Aorta (tissue), 5 donors: ENCODE results near the gene TMCO6. TPM values are rescaled to one million over a fixed set of nuclear protein-coding genes. Genes with fewer than 3 reads are reported as not detected.
"Not testable (repeated sequence)": the region's sequence is repeated elsewhere in the genome, so short reads cannot be mapped to it uniquely, and the experiment has no call there.

Source experiments
- ATAC-seq: fragments of 200-7000 bp; cut with Tn5 transposase; one replicate; pipeline ENCODE4 v1.9.1; 2022; ENCODE audit warnings: moderate library complexity; ENCODE audit not compliant: low FRiP score
- DNase-seq, 2 donors: peaks; one replicate each; pipeline ENCODE4 v3.0.0-alpha.2; 2020
- H3K27ac ChIP-seq, 2 donors: one replicate each; pipeline ENCODE4 v1.5.1; 2013; ENCODE audit warnings: low read length in 2 of 2, mild to moderate bottlenecking in 2 of 2, moderate library complexity in 2 of 2, control low read depth in 1 of 2, inconsistent platforms in 1 of 2, low read depth in 1 of 2
- H3K27me3 ChIP-seq, 2 donors: one replicate each; pipeline ENCODE4 v1.6.1; 2013; ENCODE audit warnings: control low read depth in 1 of 2, low read length in 1 of 2, mild to moderate bottlenecking in 1 of 2, moderate library complexity in 1 of 2; ENCODE audit not compliant: insufficient read depth in 2 of 2, control insufficient read depth in 1 of 2
- H3K36me3 ChIP-seq, 2 donors: one replicate each; pipeline ENCODE4 v1.6.1; 2013; ENCODE audit warnings: control low read depth in 1 of 2, low read length in 1 of 2, mild to moderate bottlenecking in 1 of 2; ENCODE audit not compliant: insufficient read depth in 2 of 2, control insufficient read depth in 1 of 2
- H3K4me1 ChIP-seq, 2 donors: one replicate each; pipeline ENCODE4 v1.6.1; 2013; ENCODE audit warnings: low read length in 2 of 2, control low read depth in 1 of 2, mild to moderate bottlenecking in 1 of 2, moderate library complexity in 1 of 2; ENCODE audit not compliant: insufficient read depth in 2 of 2, control insufficient read depth in 1 of 2
- H3K4me3 ChIP-seq, 2 donors: one replicate each; pipeline ENCODE4 v1.5.1; 2013; ENCODE audit warnings: low read length in 2 of 2, control low read depth in 1 of 2, mild to moderate bottlenecking in 1 of 2
- H3K9me3 ChIP-seq: one replicate; pipeline ENCODE4 v1.6.1; 2013; ENCODE audit warnings: mild to moderate bottlenecking, low read length; ENCODE audit not compliant: control insufficient read depth
- WGBS, 2 donors: extraction: QIAGEN DNeasy Blood & Tissue Kit; methylation state at CpG; one replicate each; pipeline ENCODE4 v1.1.7; 2013; 5-methylcytosine and 5-hydroxymethylcytosine counted together
- intact Hi-C, 2 donors: fragments of 100-400 bp; cut with DNase I; formaldehyde crosslinking; loops; one replicate each; pipeline versions ENCODE4 v1.14.2 to v1.15.0; 2022
- polyA plus RNA-seq, 2 donors: library from polyadenylated mRNA; stranded (reverse); fragments of 200-250 nt; gene quantifications; one replicate each; pipeline ENCODE4 v1.2.3, GENCODE V29; 2013
- total RNA-seq, 2 donors: library from RNA; stranded (reverse); fragmentation: NEBNext Ultra II Directional; extraction: Animal tissue kit (Norgen Biotek cat#: 25700); gene quantifications; one replicate each; pipeline ENCODE4 v1.2.1, GENCODE V29; 2021
- donor health status: healthy with polysubstance abuse.
- donor health status: Bipolar disorder and iron deficiency.
- donor health status: DM: no; HTN: no; CAD: no.
- donor health status: DM: no; HTN: no; CAD: no.
- donor health status: DM: yes; HTN: yes; CAD: no.

Gene TMCO6
- total and polyA plus RNA-seq, 4 donors, result 2.9 to 11.9 (median 9.0) TPM

GRCh38 chr5:140632366-140633020, 6.8 kb upstream of the TMCO6 start:
- 0% methylated on average over 51 of the region's 51 CpGs for WGBS, 2 donors
- Histone ChIP-seq H3K4me1 (no peaks in the 10 kb centered on the region), H3K27ac (no peak overlapping the region), H3K9me3 (no peaks in the 10 kb centered on the region), H3K36me3 (no peaks in the 10 kb centered on the region), H3K4me3 (peak overlapping the region; percentile 15 to 28), H3K27me3 (no peaks in the 10 kb centered on the region)
- intact Hi-C loops, result loop anchor here in 1 of 2 donors (2.0 kb wide), 1 partner anchor 66 kb away; no protein-coding TSS in a partner anchor
- ATAC-seq (peak; percentile 84), DNase-seq (peak; percentile 79 to 86)

DNA sequence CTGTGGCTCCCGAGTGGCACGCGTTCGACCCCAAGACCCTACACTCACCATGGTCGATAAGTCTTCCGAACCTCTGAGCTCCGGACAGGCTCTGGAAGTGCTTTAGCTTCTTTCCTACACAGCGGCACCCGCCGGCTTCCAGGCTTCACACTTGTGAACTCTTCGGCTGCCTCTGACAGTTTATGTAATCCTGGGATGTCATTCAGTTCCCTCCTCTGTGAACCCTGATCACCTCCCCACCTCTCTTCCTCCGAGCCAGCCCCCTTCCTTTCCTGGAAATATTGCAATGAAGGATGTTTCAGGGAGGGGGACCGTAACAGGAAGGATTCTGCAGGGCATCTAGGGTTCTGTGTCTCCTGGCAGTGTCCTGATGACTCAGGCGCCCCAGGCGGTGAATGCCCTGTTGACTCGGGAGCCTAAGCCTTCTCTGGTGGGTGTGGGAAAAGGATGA, 6.2 kb upstream of the TMCO6 start, which contains the start of gene CD14:
Gene CD14 (minus strand): TSS at position 155 of the 451 bp plus-strand sequence. CDS start 104 bp downstream, at position 51.
- H3K27me3 ChIP-seq, result no peaks in the 10 kb centered on the region
- peak; percentile 84 for DNase-seq
- H3K4me3 ChIP-seq, result peak within 1 kb of the TSS; percentile 15 to 28
- no peaks in the 10 kb centered on the region for H3K4me1 ChIP-seq
- WGBS, 2 donors, result 4 to 9% methylated on average over 16 of the region's 16 CpGs
- no peaks in the 10 kb centered on the region for H3K36me3 ChIP-seq
- peak; percentile 72 for ATAC-seq
- no peaks in the 10 kb centered on the region for H3K9me3 ChIP-seq
- intact Hi-C loops, result loop anchor here in 1 of 2 donors (2.0 kb wide), 1 partner anchor 66 kb away; no protein-coding TSS in a partner anchor
- no peak within 1 kb of the TSS for H3K27ac ChIP-seq

DNA sequence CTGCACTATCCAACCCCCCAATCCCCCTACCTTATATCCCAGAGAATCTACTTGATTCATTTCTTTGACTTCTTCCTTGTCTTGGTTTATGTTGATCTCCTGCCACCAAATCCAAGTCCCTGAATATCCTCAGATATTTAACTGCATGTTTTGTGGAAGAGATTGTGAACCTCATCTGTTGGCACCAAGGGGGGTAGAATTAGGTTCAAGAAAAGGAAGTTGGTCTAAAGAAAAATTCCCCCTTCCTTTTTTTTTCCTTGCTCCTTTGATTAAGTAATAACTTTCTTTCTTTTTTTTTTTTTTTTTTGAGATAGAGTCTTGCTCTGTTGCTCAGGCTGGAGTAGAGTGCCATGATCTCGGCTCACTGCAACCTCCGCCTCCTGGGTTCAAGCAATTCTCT, 5.8 kb upstream of the TMCO6 start:
- WGBS, 2 donors, result 86 to 91% methylated on average over 2 of the region's 2 CpGs
- DNase-seq, result no peak
- H3K4me3 ChIP-seq, result no peak overlapping the region
- H3K27ac ChIP-seq, result no peak overlapping the region
- ATAC-seq, result no peak
- H3K4me1 ChIP-seq, result no peaks in the 10 kb centered on the region
- H3K36me3 ChIP-seq, result no peaks in the 10 kb centered on the region
- intact Hi-C loops, result loop anchor here in 1 of 2 donors (2.0 kb wide), 1 partner anchor 67 kb away; no protein-coding TSS in a partner anchor
- no peaks in the 10 kb centered on the region for H3K9me3 ChIP-seq
- no peaks in the 10 kb centered on the region for H3K27me3 ChIP-seq

DNA sequence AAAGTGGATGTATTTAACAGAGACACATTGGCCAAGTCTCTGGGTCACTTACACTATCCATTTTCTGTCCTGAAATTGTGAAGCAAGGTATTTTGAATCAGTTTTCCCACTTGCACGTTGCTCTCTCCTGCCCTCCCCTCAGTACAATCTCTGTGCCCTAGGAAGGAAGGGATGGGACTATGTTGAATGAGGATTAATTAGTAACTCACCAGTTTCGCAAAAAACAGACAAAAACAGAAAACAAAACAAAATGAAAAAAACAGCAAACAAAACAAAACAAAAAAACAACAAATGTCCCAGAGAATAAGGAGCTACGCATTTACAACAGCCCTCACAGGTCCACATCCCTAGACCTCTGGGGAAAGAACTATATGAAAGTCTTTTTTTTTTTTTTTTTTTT, 5.1 kb upstream of the TMCO6 start:
- intact Hi-C loops, result no loop called here
- no peak for DNase-seq
- Histone ChIP-seq H3K27me3 (no peaks in the 10 kb centered on the region), H3K9me3 (no peaks in the 10 kb centered on the region), H3K4me1 (no peaks in the 10 kb centered on the region), H3K4me3 (no peak overlapping the region), H3K27ac (no peak overlapping the region), H3K36me3 (no peaks in the 10 kb centered on the region)
- WGBS, 2 donors, result 70 to 71% methylated on average over 3 of the region's 3 CpGs
- ATAC-seq, result no peak

DNA sequence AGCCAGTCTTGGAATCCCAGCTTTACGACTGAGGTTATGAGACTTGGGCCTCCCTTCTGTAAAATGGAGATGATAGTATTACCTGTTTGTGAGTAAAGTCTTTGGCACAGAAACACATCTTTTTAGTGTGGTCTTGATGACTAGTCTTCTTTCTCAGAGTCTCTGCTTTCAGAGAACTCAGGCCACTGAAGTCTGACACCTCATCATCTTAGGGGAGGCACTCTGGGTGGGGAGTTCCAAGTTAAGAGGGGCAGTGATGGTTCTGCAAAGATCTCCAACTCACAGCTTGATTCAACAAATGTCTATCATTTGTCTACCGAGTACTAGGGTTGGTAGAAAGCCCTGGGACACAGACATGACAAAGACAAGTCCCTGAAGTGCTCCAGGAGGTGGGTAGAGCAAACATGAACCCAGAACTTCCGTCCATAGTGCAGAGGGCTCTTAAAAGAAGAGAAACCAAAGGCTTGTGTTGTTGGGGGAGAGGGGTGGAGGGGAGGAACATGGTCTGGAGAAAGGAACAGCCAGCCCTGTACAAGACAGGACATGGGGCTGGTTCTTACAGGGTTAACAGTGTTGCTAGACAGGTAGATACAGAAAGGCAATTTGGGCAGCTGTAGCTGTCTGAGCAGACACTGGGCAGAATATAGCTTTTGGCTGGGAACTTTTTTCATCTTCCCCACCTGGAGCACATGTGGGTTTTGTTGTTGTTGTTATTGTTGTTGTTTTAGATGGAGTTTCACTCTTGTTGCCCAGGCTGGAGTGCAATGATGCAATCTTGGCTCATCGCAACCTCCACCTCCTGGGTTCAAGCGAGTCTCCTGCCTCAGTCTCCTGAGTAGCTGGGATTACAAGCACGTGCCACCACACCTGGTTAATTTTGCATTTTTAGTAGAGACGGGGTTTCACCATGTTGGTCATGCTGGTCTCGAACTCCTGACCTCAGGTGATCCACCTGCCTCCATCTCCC, 3.7 kb upstream of the TMCO6 start:
- intact Hi-C loops, result loop anchor here in 1 of 2 donors (5.0 kb wide), 3 partner anchors 73 to 233 kb away; partner anchors contain the start of genes ANKHD1, APBB3, EIF4EBP3 and SLC35A4
- no peaks in the 10 kb centered on the region for H3K27me3 ChIP-seq
- ATAC-seq, result no peak
- no peaks in the 10 kb centered on the region for H3K36me3 ChIP-seq
- H3K4me1 ChIP-seq, result no peaks in the 10 kb centered on the region
- no peaks in the 10 kb centered on the region for H3K9me3 ChIP-seq
- 87 to 91% methylated on average over 8 of the region's 8 CpGs for WGBS, 2 donors
- DNase-seq, result no peak
- H3K27ac ChIP-seq, result no peak overlapping the region
- H3K4me3 ChIP-seq, result no peak overlapping the region

DNA sequence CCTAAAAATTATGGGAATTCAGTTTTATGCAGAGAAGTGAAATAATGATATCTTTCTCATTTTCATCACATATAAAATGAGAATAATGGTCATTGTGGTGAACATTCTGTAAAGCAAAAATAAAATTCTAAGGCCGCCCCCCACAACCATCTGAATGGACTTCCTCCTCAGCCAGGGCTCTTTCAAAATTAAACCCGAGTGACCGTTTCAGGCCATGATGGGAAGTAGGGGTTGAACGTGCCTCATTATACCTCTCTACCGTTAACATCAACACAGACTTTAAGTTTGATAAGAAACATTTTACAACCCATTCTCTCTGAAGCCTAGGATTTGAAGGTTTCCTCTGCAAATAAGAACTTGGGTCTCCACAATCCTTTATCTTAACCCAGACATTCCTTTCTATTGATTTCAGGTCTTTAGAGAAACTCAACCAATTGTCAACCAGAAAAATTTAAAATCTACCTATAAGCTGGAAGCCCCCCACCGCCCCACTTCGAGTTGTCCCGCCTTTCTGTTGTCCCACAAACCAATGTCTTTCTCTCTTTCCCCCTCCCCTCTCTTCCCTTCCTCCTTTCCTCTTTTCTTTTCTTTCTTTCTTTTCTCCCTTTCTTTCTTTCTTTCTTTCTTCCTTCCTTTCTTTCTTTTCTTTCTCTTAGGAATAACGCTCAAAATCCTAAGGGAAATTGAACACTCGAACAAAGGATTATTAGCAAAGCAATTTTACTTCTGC, 1.7 kb upstream of the TMCO6 start:
- ATAC-seq, result no peak
- no peaks in the 10 kb centered on the region for H3K9me3 ChIP-seq
- no peak for DNase-seq
- WGBS, 2 donors, result 79 to 90% methylated on average over 10 of the region's 10 CpGs
- H3K4me3 ChIP-seq, result no peak overlapping the region
- H3K4me1 ChIP-seq, result no peaks in the 10 kb centered on the region
- H3K27me3 ChIP-seq, result no peaks in the 10 kb centered on the region
- no peaks in the 10 kb centered on the region for H3K36me3 ChIP-seq
- no peak overlapping the region for H3K27ac ChIP-seq
- intact Hi-C loops, result loop anchor here in 1 of 2 donors (5.0 kb wide), 3 partner anchors 75 to 235 kb away; partner anchors contain the start of genes ANKHD1, APBB3, EIF4EBP3 and SLC35A4

- not testable (repeated sequence) for H3K36me3 ChIP-seq, H3K9me3 ChIP-seq, DNase-seq, H3K27me3 ChIP-seq, ATAC-seq, H3K4me3 ChIP-seq, H3K4me1 ChIP-seq
- 25% methylated on average over 9 of the region's 9 CpGs for WGBS, 2 donors
- peak overlapping the region in 1 of 2 donors; percentile 4 for H3K27ac ChIP-seq
- intact Hi-C loops, result loop anchor here in 1 of 2 donors (5.0 kb wide), 3 partner anchors 77 to 237 kb away; partner anchors contain the start of genes ANKHD1, APBB3, EIF4EBP3 and SLC35A4
Measured at GRCh38 chr5:140638898-140639147, 428 bp upstream of the TMCO6 start.

- H3K4me1 ChIP-seq, result no peaks in the 10 kb centered on the region
Measured at GRCh38 chr5:140641716-140642115, 2.5 kb downstream of the TMCO6 start.

More at GRCh38 chr5:140641716-140642115, 2.5 kb downstream of the TMCO6 start:
- intact Hi-C loops, result loop anchor here (10.0 kb wide), 2 partner anchors 63 to 267 kb away; partner anchors contain the start of gene ZMAT2 (in 1 of the 2)
- no peak for DNase-seq
- Histone ChIP-seq H3K36me3 (peaks cover 4 to 5% of the 10 kb centered on the region in 2 donors), H3K4me3 (no peak overlapping the region), H3K27ac (no peak overlapping the region), H3K9me3 (no peaks in the 10 kb centered on the region), H3K27me3 (no peaks in the 10 kb centered on the region)
- ATAC-seq, result no peak
- 87 to 96% methylated on average over 8 of the region's 8 CpGs for WGBS, 2 donors
